ENCODE data around the gene LACTBL1. TPM values are rescaled to one million over a fixed set of nuclear protein-coding genes. Genes with fewer than 3 reads are reported as not detected.
A peak's percentile ranks its signal among the peaks of the same experiment; 100 is the strongest.
"Not testable (repeated sequence)": the region's sequence is repeated elsewhere in the genome, so short reads cannot be mapped to it uniquely, and the experiment has no call there.

LACTBL1 gene
- total and polyA plus RNA-seq, 2 donors = not detected

DNA sequence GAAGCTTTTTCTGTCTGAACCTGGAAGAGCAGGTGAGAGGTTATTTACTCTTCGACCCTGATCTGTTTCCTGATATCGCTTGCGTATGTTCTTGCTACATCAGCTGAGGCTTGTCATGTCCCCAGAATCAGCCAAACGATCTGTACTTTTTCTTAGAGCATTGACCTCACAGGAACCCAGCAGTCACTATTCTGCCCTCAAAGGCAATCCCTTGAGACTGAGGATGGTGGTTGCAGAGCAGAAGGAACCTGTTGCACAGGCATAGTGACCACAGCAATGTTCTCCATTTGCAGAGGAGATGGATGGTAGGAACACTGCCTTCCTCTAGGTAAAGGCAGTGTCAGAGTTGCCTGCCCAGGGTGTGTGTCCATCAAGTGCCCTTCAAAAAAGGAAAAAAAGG, 11.3 kb upstream of the LACTBL1 start:
- H3K4me3 ChIP-seq (ENCODE audit: low read length in 2 of 2) = no peak overlapping the region
- 85% methylated on average over 4 of the region's 4 CpGs for WGBS
- DNase-seq (ENCODE audit: low read depth in 6 of 9, low spot score in 9 of 9) = no peak
- H3K36me3 ChIP-seq (ENCODE audit: control insufficient read depth in 2 of 2, insufficient read depth in 2 of 2, low read length in 1 of 2) = no peaks in the 10 kb centered on the region
- H3K4me1 ChIP-seq (ENCODE audit: control insufficient read depth in 2 of 2, insufficient read depth in 2 of 2, low read length in 2 of 2) = no peaks in the 10 kb centered on the region
- H3K9me3 ChIP-seq (ENCODE audit: control insufficient read depth in 2 of 2, insufficient read depth in 1 of 2, low read length in 1 of 2) = no peaks in the 10 kb centered on the region
- H3K27ac ChIP-seq (ENCODE audit: low read depth in 1 of 2, low read length in 1 of 2) = no peak overlapping the region
- H3K27me3 ChIP-seq (ENCODE audit: control insufficient read depth in 2 of 2, insufficient read depth in 1 of 2, low read length in 1 of 2) = no peaks in the 10 kb centered on the region

DNA sequence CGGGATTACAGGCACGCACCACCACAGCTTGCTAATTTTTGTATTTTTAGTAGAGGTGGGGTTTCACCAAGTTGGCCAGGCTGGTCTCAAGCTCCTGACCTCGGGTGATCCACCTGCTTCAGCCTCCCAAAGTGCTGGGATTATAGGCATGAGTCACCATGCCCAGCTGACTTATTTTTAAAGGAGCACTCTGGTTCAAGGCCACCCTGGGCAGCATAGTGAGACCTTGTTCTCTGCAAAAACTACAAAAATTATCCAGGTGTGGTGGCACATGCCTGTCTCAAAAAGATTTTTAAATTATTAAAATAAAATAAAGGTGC, 7.8 kb upstream of the LACTBL1 start:
- 87% methylated on average over 3 of the region's 3 CpGs for WGBS
- H3K9me3 ChIP-seq (ENCODE audit: control insufficient read depth in 2 of 2, insufficient read depth in 1 of 2, low read length in 1 of 2); H3K27ac ChIP-seq (ENCODE audit: low read depth in 1 of 2, low read length in 1 of 2); H3K4me1 ChIP-seq (ENCODE audit: control insufficient read depth in 2 of 2, insufficient read depth in 2 of 2, low read length in 2 of 2); H3K4me3 ChIP-seq (ENCODE audit: low read length in 2 of 2); DNase-seq (ENCODE audit: low read depth in 6 of 9, low spot score in 9 of 9); H3K27me3 ChIP-seq (ENCODE audit: control insufficient read depth in 2 of 2, insufficient read depth in 1 of 2, low read length in 1 of 2); H3K36me3 ChIP-seq (ENCODE audit: control insufficient read depth in 2 of 2, insufficient read depth in 2 of 2, low read length in 1 of 2): not testable (repeated sequence)

DNA sequence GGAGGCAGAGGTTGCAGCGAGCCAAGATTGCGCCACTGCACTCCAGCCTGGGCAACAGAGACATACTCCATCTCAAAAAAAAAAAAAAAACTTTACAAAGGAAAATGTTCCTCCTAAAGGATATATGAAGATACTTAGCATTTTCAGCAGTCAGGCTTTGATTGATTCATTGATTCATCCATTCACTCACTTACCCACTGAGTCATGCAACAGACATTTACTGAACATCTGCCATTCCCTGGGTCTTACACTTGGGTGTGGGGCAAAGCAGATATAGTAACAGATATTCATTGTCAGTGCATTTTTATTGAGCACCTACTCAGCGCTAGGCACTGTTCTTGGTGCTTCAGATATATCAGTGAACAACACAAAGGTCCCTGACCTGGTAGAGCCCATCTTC, 5.6 kb upstream of the LACTBL1 start:
- over 99% methylated on average over 3 of the region's 3 CpGs for WGBS

DNA sequence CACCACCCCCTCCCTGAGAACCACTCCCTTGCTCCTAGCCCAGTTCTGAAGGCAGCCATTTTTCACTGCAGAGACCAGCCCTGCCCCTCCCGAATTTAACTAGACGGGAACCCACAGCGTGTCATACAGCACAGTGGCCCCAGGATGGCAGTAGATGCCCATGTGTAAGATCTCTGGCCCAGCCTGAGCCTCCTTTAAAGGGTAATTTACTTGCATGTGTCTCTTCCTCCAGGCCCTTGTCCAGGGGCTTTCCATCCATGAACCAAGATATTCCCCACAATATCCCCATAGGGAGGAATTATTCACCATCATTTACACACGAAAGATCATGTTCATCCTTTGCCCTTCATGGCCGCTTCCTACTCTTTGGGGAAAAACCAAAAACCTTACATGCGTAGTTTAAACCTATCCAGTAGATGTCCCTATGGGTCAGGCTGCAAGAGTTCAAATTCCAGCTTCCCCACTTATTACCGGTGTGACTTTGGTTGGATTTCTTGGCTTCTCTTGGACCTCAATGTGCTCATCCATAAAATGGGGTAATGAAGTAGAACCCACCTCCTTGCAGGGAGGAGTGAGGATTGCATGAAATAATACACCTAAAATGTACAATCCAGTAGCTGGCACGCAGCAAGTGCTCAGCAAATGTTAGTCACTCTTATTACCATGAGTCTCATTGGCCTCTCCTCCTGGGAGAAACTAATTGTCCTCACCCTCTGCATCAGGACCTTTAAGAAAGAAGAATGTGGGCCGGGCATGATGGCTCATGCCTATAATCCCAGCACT, 4.0 kb upstream of the LACTBL1 start:
- no peaks in the 10 kb centered on the region for H3K9me3 ChIP-seq (ENCODE audit: control insufficient read depth in 2 of 2, insufficient read depth in 1 of 2, low read length in 1 of 2)
- no peaks in the 10 kb centered on the region for H3K4me1 ChIP-seq (ENCODE audit: control insufficient read depth in 2 of 2, insufficient read depth in 2 of 2, low read length in 2 of 2)
- peak; percentile 9 to 64 (median 21) for DNase-seq (ENCODE audit: low read depth in 6 of 9, low spot score in 9 of 9)
- H3K27me3 ChIP-seq (ENCODE audit: control insufficient read depth in 2 of 2, insufficient read depth in 1 of 2, low read length in 1 of 2) = peaks cover 0 to 11% of the 10 kb centered on the region in 2 donors
- H3K27ac ChIP-seq (ENCODE audit: low read depth in 1 of 2, low read length in 1 of 2) = no peak overlapping the region
- no peak overlapping the region for H3K4me3 ChIP-seq (ENCODE audit: low read length in 2 of 2)
- WGBS = 46% methylated on average over 9 of the region's 9 CpGs
- no peaks in the 10 kb centered on the region for H3K36me3 ChIP-seq (ENCODE audit: control insufficient read depth in 2 of 2, insufficient read depth in 2 of 2, low read length in 1 of 2)

More for the DNA sequence above, 5.6 kb upstream of the LACTBL1 start:
- Histone ChIP-seq H3K36me3 (ENCODE audit: control insufficient read depth in 2 of 2, insufficient read depth in 2 of 2, low read length in 1 of 2) (no peaks in the 10 kb centered on the region), H3K27ac (ENCODE audit: low read depth in 1 of 2, low read length in 1 of 2) (no peak overlapping the region), H3K9me3 (ENCODE audit: control insufficient read depth in 2 of 2, insufficient read depth in 1 of 2, low read length in 1 of 2) (no peaks in the 10 kb centered on the region), H3K4me1 (ENCODE audit: control insufficient read depth in 2 of 2, insufficient read depth in 2 of 2, low read length in 2 of 2) (no peaks in the 10 kb centered on the region), H3K4me3 (ENCODE audit: low read length in 2 of 2) (no peak overlapping the region), H3K27me3 (ENCODE audit: control insufficient read depth in 2 of 2, insufficient read depth in 1 of 2, low read length in 1 of 2) (peaks cover 0 to 5% of the 10 kb centered on the region in 2 donors)
- no peak for DNase-seq (ENCODE audit: low read depth in 6 of 9, low spot score in 9 of 9)

DNA sequence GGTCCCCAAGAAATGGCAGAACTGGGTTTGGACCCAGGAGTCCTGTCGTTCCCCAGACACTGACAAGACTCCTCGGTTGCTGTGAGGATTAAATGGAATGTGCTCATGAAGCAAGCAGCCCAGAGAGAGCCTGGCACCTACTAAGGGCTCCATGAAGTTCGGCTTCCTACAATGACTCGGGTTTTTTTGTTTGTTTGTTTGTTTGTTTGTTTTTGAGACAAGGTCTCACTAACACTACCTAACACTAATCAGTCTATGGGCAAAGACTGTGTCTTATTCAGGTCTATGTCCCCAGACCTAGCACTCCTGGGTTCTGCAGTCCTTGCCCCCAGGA, 3.4 kb upstream of the LACTBL1 start:
- 70% methylated on average over 4 of the region's 4 CpGs for WGBS
- Histone ChIP-seq H3K4me3 (ENCODE audit: low read length in 2 of 2) (no peak overlapping the region), H3K36me3 (ENCODE audit: control insufficient read depth in 2 of 2, insufficient read depth in 2 of 2, low read length in 1 of 2) (no peaks in the 10 kb centered on the region), H3K4me1 (ENCODE audit: control insufficient read depth in 2 of 2, insufficient read depth in 2 of 2, low read length in 2 of 2) (no peaks in the 10 kb centered on the region), H3K27ac (ENCODE audit: low read depth in 1 of 2, low read length in 1 of 2) (no peak overlapping the region), H3K9me3 (ENCODE audit: control insufficient read depth in 2 of 2, insufficient read depth in 1 of 2, low read length in 1 of 2) (no peaks in the 10 kb centered on the region), H3K27me3 (ENCODE audit: control insufficient read depth in 2 of 2, insufficient read depth in 1 of 2, low read length in 1 of 2) (peaks cover 0 to 12% of the 10 kb centered on the region in 2 donors)
- DNase-seq (ENCODE audit: low read depth in 6 of 9, low spot score in 9 of 9) = no peak

DNA sequence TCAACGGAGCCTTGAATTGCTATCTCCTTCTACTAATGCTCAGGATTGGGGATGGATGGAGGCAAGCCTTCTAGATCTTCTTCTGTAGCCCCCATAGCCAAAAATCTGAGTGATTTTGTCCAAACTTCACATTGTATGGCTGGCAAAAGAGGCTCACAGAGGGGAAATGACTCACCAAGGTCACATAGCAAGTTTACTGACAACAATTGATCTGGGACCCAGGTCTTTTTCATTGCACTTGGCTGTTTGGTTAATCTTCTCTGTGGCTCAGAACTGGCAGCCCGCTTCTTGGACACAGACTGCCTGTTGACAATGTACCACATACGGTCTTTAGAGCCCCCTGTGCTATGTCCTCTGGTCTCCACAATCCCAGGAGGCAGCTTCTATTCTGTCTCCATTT, 3.0 kb upstream of the LACTBL1 start:
- Histone ChIP-seq H3K27me3 (ENCODE audit: control insufficient read depth in 2 of 2, insufficient read depth in 1 of 2, low read length in 1 of 2) (peaks cover 0 to 16% of the 10 kb centered on the region in 2 donors), H3K4me1 (ENCODE audit: control insufficient read depth in 2 of 2, insufficient read depth in 2 of 2, low read length in 2 of 2) (no peaks in the 10 kb centered on the region), H3K36me3 (ENCODE audit: control insufficient read depth in 2 of 2, insufficient read depth in 2 of 2, low read length in 1 of 2) (no peaks in the 10 kb centered on the region), H3K4me3 (ENCODE audit: low read length in 2 of 2) (no peak overlapping the region), H3K9me3 (ENCODE audit: control insufficient read depth in 2 of 2, insufficient read depth in 1 of 2, low read length in 1 of 2) (no peaks in the 10 kb centered on the region), H3K27ac (ENCODE audit: low read depth in 1 of 2, low read length in 1 of 2) (no peak overlapping the region)
- WGBS = 93% methylated on average over 3 of the region's 3 CpGs
- DNase-seq (ENCODE audit: low read depth in 6 of 9, low spot score in 9 of 9) = no peak

DNA sequence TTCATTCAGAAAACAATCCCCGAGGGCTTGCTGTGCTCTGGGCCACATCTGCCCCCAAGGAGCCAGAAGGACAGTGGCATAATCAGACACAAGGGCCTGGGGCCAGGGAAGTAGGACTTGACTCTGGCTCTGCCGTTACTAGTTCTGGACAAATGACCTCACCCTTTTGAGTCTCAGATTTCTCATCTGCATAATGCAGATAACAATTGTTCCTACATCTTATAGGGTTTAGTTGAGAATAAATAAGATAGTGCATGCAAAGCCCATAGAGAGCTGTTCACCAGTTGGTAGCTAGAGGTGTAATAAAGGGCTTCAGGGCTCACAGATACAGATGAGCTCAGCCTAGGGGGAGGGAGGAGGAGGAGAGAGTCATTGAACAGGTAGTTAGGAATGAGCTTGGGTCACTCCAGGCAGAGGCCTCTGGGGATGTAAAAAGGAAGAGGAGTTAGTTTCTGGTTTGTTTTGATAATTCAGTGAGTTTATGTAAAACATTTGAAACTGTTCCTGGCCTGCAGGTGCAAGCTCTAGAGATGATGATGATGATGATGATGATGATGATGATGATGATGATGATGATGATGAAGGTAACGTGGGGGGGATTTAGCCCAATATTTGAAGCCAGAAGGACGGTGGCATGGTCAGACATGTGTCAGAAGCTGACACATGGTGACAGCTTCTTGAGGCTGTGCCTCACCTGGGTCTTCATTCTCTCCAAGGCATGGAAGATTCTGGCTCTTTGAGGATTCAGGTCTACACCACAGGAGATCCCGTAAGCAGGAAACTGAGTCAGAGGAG, 858 bp downstream of the LACTBL1 start:
- H3K4me1 ChIP-seq (ENCODE audit: control insufficient read depth in 2 of 2, insufficient read depth in 2 of 2, low read length in 2 of 2) = no peaks in the 10 kb centered on the region
- no peak overlapping the region for H3K27ac ChIP-seq (ENCODE audit: low read depth in 1 of 2, low read length in 1 of 2)
- DNase-seq (ENCODE audit: low read depth in 6 of 9, low spot score in 9 of 9) = no peak
- 80% methylated on average over 5 of the region's 5 CpGs for WGBS
- no peaks in the 10 kb centered on the region for H3K9me3 ChIP-seq (ENCODE audit: control insufficient read depth in 2 of 2, insufficient read depth in 1 of 2, low read length in 1 of 2)
- no peaks in the 10 kb centered on the region for H3K36me3 ChIP-seq (ENCODE audit: control insufficient read depth in 2 of 2, insufficient read depth in 2 of 2, low read length in 1 of 2)
- H3K27me3 ChIP-seq (ENCODE audit: control insufficient read depth in 2 of 2, insufficient read depth in 1 of 2, low read length in 1 of 2) = peaks cover 2 to 26% of the 10 kb centered on the region in 2 donors
- no peak overlapping the region for H3K4me3 ChIP-seq (ENCODE audit: low read length in 2 of 2)

DNA sequence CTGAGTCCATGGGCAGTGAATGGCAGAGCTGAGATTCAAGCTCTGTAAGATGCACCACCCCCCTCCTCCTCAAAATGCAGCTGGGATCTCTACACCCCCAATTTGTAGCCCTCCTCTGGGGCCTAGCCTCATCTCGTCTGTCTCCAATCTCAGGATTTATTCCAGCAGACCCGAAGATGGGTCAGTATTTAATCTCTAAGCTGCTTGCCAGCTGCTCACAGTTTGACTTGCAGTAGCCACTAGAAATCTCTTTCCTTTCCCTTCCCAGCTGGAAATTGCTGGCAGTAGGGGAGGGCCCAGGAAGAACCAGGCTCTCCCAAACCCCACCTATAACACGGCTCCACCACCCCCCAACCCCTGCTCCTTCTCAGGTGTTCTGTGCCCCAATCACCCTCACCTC, 1.5 kb downstream of the LACTBL1 start:
- Histone ChIP-seq H3K27ac (ENCODE audit: low read depth in 1 of 2, low read length in 1 of 2) (no peak overlapping the region), H3K36me3 (ENCODE audit: control insufficient read depth in 2 of 2, insufficient read depth in 2 of 2, low read length in 1 of 2) (no peaks in the 10 kb centered on the region), H3K4me3 (ENCODE audit: low read length in 2 of 2) (no peak overlapping the region), H3K9me3 (ENCODE audit: control insufficient read depth in 2 of 2, insufficient read depth in 1 of 2, low read length in 1 of 2) (peaks cover 0 to 2% of the 10 kb centered on the region in 2 donors), H3K4me1 (ENCODE audit: control insufficient read depth in 2 of 2, insufficient read depth in 2 of 2, low read length in 2 of 2) (no peaks in the 10 kb centered on the region), H3K27me3 (ENCODE audit: control insufficient read depth in 2 of 2, insufficient read depth in 1 of 2, low read length in 1 of 2) (peaks cover 2 to 26% of the 10 kb centered on the region in 2 donors)
- no peak for DNase-seq (ENCODE audit: low read depth in 6 of 9, low spot score in 9 of 9)
- WGBS = 84% methylated on average over 3 of the region's 3 CpGs

DNA sequence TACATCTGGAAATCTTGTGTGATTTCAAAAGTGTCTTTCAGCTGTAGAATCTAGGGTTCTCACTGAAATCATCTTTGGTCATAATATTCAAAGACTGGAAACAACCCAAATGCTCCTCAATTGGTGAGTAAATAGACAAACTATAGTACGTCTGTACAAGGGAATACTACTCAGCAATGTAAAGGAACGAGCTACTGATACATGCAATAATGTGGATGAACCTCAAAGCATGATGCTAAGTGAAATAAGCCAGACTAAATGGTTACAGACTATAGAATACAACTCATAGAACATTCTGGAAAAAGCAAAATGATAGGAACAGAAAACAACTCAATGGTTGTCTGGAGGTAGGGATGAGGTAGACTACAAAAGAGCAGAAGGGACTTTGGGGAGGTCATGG, 2.6 kb downstream of the LACTBL1 start:
- 94% methylated on average over 2 of the region's 2 CpGs for WGBS
- H3K4me1 ChIP-seq (ENCODE audit: control insufficient read depth in 2 of 2, insufficient read depth in 2 of 2, low read length in 2 of 2) = no peaks in the 10 kb centered on the region
- peaks cover 2 to 26% of the 10 kb centered on the region in 2 donors for H3K27me3 ChIP-seq (ENCODE audit: control insufficient read depth in 2 of 2, insufficient read depth in 1 of 2, low read length in 1 of 2)
- H3K36me3 ChIP-seq (ENCODE audit: control insufficient read depth in 2 of 2, insufficient read depth in 2 of 2, low read length in 1 of 2) = no peaks in the 10 kb centered on the region
- no peak overlapping the region for H3K4me3 ChIP-seq (ENCODE audit: low read length in 2 of 2)
- peaks cover 0 to 2% of the 10 kb centered on the region in 2 donors for H3K9me3 ChIP-seq (ENCODE audit: control insufficient read depth in 2 of 2, insufficient read depth in 1 of 2, low read length in 1 of 2)
- no peak for DNase-seq (ENCODE audit: low read depth in 6 of 9, low spot score in 9 of 9)
- no peak overlapping the region for H3K27ac ChIP-seq (ENCODE audit: low read depth in 1 of 2, low read length in 1 of 2)

All from thymus (tissue), 11 donors.